GM21526 (cell line): ENCODE measurements around the gene STRAP.

Experiments
- ATAC-seq: cut with Tn5 transposase; IDR thresholded peaks from one replicate; pipeline ENCODE4 v1.9.1; 2021; ENCODE audit warnings: moderate library complexity; ENCODE audit not compliant: unreplicated experiment, low FRiP score

STRAP gene

GRCh38 chr12:15882118-15882971 is at the start of gene STRAP:
Gene STRAP, plus strand, starts transcription at chr12:15882387. Its CDS starts 321 bp downstream, at chr12:15882708.
- peak; percentile 96 for ATAC-seq

- no peak for ATAC-seq
Measured at GRCh38 chr12:15834575-15834974, 47.6 kb upstream of the STRAP start.

GRCh38 chr12:15837141-15837790 is 44.9 kb upstream of the STRAP start:
- no peak for ATAC-seq

- no peak for ATAC-seq
Measured at GRCh38 chr12:15839041-15839440, 43.1 kb upstream of the STRAP start.

- no peak for ATAC-seq
Measured at GRCh38 chr12:15839682-15840081, 42.5 kb upstream of the STRAP start.

- no peak for ATAC-seq
Measured at GRCh38 chr12:15842108-15842507, 40.1 kb upstream of the STRAP start.

GRCh38 chr12:15846887-15847286 is 35.3 kb upstream of the STRAP start:
- no peak for ATAC-seq

- ATAC-seq, result no peak
Measured at GRCh38 chr12:15848606-15849005, 33.6 kb upstream of the STRAP start.

GRCh38 chr12:15851045-15851620 is 31.1 kb upstream of the STRAP start:
- ATAC-seq, result no peak

- ATAC-seq, result no peak
Measured at GRCh38 chr12:15851919-15852318, 30.3 kb upstream of the STRAP start.

- ATAC-seq, result no peak
Measured at GRCh38 chr12:15852383-15852782, 29.8 kb upstream of the STRAP start.

GRCh38 chr12:15853877-15854276 is 28.3 kb upstream of the STRAP start:
- no peak for ATAC-seq

- no peak for ATAC-seq
Measured at GRCh38 chr12:15854916-15855315, 27.3 kb upstream of the STRAP start.

- ATAC-seq, result no peak
Measured at GRCh38 chr12:15855646-15856045, 26.5 kb upstream of the STRAP start.

- no peak for ATAC-seq
Measured at GRCh38 chr12:15856097-15856982, 25.8 kb upstream of the STRAP start.

GRCh38 chr12:15858353-15858752 is 23.8 kb upstream of the STRAP start:
- ATAC-seq, result no peak

GRCh38 chr12:15859116-15859515 is 23.1 kb upstream of the STRAP start:
- ATAC-seq, result no peak

- ATAC-seq, result no peak
Measured at GRCh38 chr12:15861404-15861803, 20.8 kb upstream of the STRAP start.

GRCh38 chr12:15862840-15863239 is 19.3 kb upstream of the STRAP start:
- ATAC-seq, result no peak

- no peak for ATAC-seq
Measured at GRCh38 chr12:15863372-15863771, 18.8 kb upstream of the STRAP start.

GRCh38 chr12:15863984-15864383 is 18.2 kb upstream of the STRAP start:
- ATAC-seq, result peak; percentile 92
